Skeletal muscle tissue (tissue), 4 donors: Measurements from ENCODE around the gene ZNF865. TPM values are rescaled to one million over a fixed set of nuclear protein-coding genes. Genes with fewer than 3 reads are reported as not detected.

Experiments used
- H3K27ac ChIP-seq: one replicate; pipeline ENCODE4 v1.7.0; 2013; ENCODE audit warnings: mild to moderate bottlenecking, low read depth, low read length, inconsistent platforms
- H3K27me3 ChIP-seq, 3 donors: one replicate each; pipeline ENCODE4 v1.7.0; 2013; ENCODE audit warnings: low read length in 3 of 3; ENCODE audit not compliant: control insufficient read depth in 3 of 3, insufficient read depth in 3 of 3
- H3K36me3 ChIP-seq, 3 donors: one replicate each; pipeline ENCODE4 v1.7.0; 2013; ENCODE audit warnings: low read length in 3 of 3; ENCODE audit not compliant: control insufficient read depth in 3 of 3, insufficient read depth in 3 of 3
- H3K4me1 ChIP-seq, 3 donors: one replicate each; pipeline ENCODE4 v1.7.0; 2013; ENCODE audit warnings: low read length in 3 of 3, mild to moderate bottlenecking in 3 of 3; ENCODE audit not compliant: control insufficient read depth in 3 of 3, insufficient read depth in 3 of 3
- H3K4me3 ChIP-seq, 3 donors: one replicate each; pipeline ENCODE4 v1.7.0; 2013; ENCODE audit warnings: low read length in 3 of 3
- H3K9ac ChIP-seq, 3 donors: one replicate each; pipeline ENCODE4 v1.7.0; 2013; ENCODE audit warnings: low read length in 3 of 3, mild to moderate bottlenecking in 3 of 3, moderate library complexity in 2 of 3, low read depth in 1 of 3
- H3K9me3 ChIP-seq, 3 donors: one replicate each; pipeline ENCODE4 v1.7.0; 2013; ENCODE audit warnings: low read length in 3 of 3; ENCODE audit not compliant: control insufficient read depth in 3 of 3
- total RNA-seq: library from RNA; depleted of rRNA; stranded (reverse); fragments of >200 nt; gene quantifications from one replicate; pipeline ENCODE4 v1.2.3, GENCODE V29; 2014
- donor health status: Osteomylitis.

The ZNF865 gene
- total RNA-seq, 1 donor from 2014 or later: 1.0 TPM

- Histone ChIP-seq H3K36me3 (no peaks in the 10 kb centered on the region), H3K4me3 (peak overlapping the region; percentile 49 to 62 (median 56)), H3K9me3 (no peaks in the 10 kb centered on the region), H3K27me3 (peaks cover 2 to 19% (median 16%) of the 10 kb centered on the region in 3 donors), H3K27ac (peak overlapping the region; percentile 7), H3K9ac (peak overlapping the region in 1 of 3 donors; percentile 57), H3K4me1 (peaks cover 24 to 29% (median 28%) of the 10 kb centered on the region in 3 donors)
These were observed 19.6 kb upstream of the ZNF865 start for GRCh38 chr19:55585658-55586339.

GRCh38 chr19:55586976-55587668 is 18.3 kb upstream of the ZNF865 start:
- no peak overlapping the region for H3K27ac ChIP-seq
- H3K36me3 ChIP-seq: peaks cover 2 to 5% (median 3%) of the 10 kb centered on the region in 3 donors
- H3K4me3 ChIP-seq: peak overlapping the region; percentile 33 to 68 (median 54)
- peak overlapping the region in 1 of 3 donors; percentile 40 for H3K9ac ChIP-seq
- peaks cover 2 to 19% (median 16%) of the 10 kb centered on the region in 3 donors for H3K27me3 ChIP-seq
- no peaks in the 10 kb centered on the region for H3K9me3 ChIP-seq
- H3K4me1 ChIP-seq: peaks cover 16 to 18% (median 16%) of the 10 kb centered on the region in 3 donors

- no peak overlapping the region for H3K4me3 ChIP-seq
- H3K36me3 ChIP-seq: peaks cover 5 to 11% (median 7%) of the 10 kb centered on the region in 3 donors
- peaks cover 15 to 18% (median 16%) of the 10 kb centered on the region in 3 donors for H3K4me1 ChIP-seq
These were observed 16.7 kb upstream of the ZNF865 start for GRCh38 chr19:55588738-55589137.

GRCh38 chr19:55590109-55590508 is 15.3 kb upstream of the ZNF865 start:
- H3K4me3 ChIP-seq: no peak overlapping the region
- no peak overlapping the region for H3K27ac ChIP-seq
- peak overlapping the region in 1 of 3 donors; percentile 25 for H3K9ac ChIP-seq
- peaks cover 15 to 18% (median 16%) of the 10 kb centered on the region in 3 donors for H3K4me1 ChIP-seq
- peaks cover 12 to 16% (median 13%) of the 10 kb centered on the region in 3 donors for H3K36me3 ChIP-seq
- no peaks in the 10 kb centered on the region for H3K9me3 ChIP-seq
- peaks cover 2 to 14% (median 10%) of the 10 kb centered on the region in 3 donors for H3K27me3 ChIP-seq

More at GRCh38 chr19:55588738-55589137, 16.7 kb upstream of the ZNF865 start:
- H3K27me3 ChIP-seq: peaks cover 2 to 19% (median 16%) of the 10 kb centered on the region in 3 donors
- no peak overlapping the region for H3K9ac ChIP-seq
- no peaks in the 10 kb centered on the region for H3K9me3 ChIP-seq
- H3K27ac ChIP-seq: no peak overlapping the region

GRCh38 chr19:55590617-55591016 is 14.8 kb upstream of the ZNF865 start:
- Histone ChIP-seq H3K36me3 (peaks cover 13 to 21% (median 15%) of the 10 kb centered on the region in 3 donors), H3K9me3 (no peaks in the 10 kb centered on the region), H3K4me3 (no peak overlapping the region), H3K27ac (no peak overlapping the region), H3K27me3 (peaks cover 2 to 10% (median 10%) of the 10 kb centered on the region in 3 donors), H3K4me1 (peaks cover 15 to 19% (median 16%) of the 10 kb centered on the region in 3 donors), H3K9ac (no peak overlapping the region)

GRCh38 chr19:55591555-55591954 is 13.9 kb upstream of the ZNF865 start:
- Histone ChIP-seq H3K9me3 (no peaks in the 10 kb centered on the region), H3K9ac (no peak overlapping the region), H3K4me1 (peaks cover 9 to 20% (median 10%) of the 10 kb centered on the region in 3 donors), H3K36me3 (peaks cover 18 to 30% (median 21%) of the 10 kb centered on the region in 3 donors), H3K27me3 (peaks cover 0 to 5% (median 4%) of the 10 kb centered on the region in 3 donors), H3K4me3 (no peak overlapping the region), H3K27ac (no peak overlapping the region)

- H3K36me3 ChIP-seq: peaks cover 18 to 32% (median 24%) of the 10 kb centered on the region in 3 donors
- H3K27ac ChIP-seq: no peak overlapping the region
- H3K4me1 ChIP-seq: peaks cover 0 to 11% (median under 1%) of the 10 kb centered on the region in 3 donors
These were observed 12.9 kb upstream of the ZNF865 start for GRCh38 chr19:55592391-55593090.

GRCh38 chr19:55593096-55593772 is 12.2 kb upstream of the ZNF865 start:
- H3K4me1 ChIP-seq: peaks cover 0 to 11% (median 4%) of the 10 kb centered on the region in 3 donors
- H3K9ac ChIP-seq: no peak overlapping the region
- H3K27ac ChIP-seq: no peak overlapping the region
- H3K4me3 ChIP-seq: no peak overlapping the region
- no peaks in the 10 kb centered on the region for H3K27me3 ChIP-seq
- peaks cover 18 to 32% (median 24%) of the 10 kb centered on the region in 3 donors for H3K36me3 ChIP-seq
- no peaks in the 10 kb centered on the region for H3K9me3 ChIP-seq

More at GRCh38 chr19:55592391-55593090, 12.9 kb upstream of the ZNF865 start:
- Histone ChIP-seq H3K4me3 (no peak overlapping the region), H3K27me3 (no peaks in the 10 kb centered on the region), H3K9ac (no peak overlapping the region), H3K9me3 (no peaks in the 10 kb centered on the region)

- Histone ChIP-seq H3K36me3 (peaks cover 18 to 32% (median 24%) of the 10 kb centered on the region in 3 donors), H3K9ac (no peak overlapping the region), H3K9me3 (no peaks in the 10 kb centered on the region), H3K4me3 (peak overlapping the region in 1 of 3 donors; percentile 13), H3K27me3 (no peaks in the 10 kb centered on the region), H3K4me1 (peaks cover 5 to 11% (median 8%) of the 10 kb centered on the region in 3 donors), H3K27ac (no peak overlapping the region)
These were observed 10.4 kb upstream of the ZNF865 start for GRCh38 chr19:55594996-55595545.
